Measurements from ENCODE around the gene CRIP1.

The CRIP1 gene

GRCh38 chr14:105484997-105485393 is 1.7 kb upstream of the CRIP1 start:
- no peak for TF ChIP-seq CTCF (IDR thresholded peaks at IDR 0.05; ENCODE audit: low read depth, low read length)
- no peak for DNase-seq (ENCODE audit: low read depth, low spot score)
- in situ Hi-C loops (cut with HindIII; ENCODE audit: low sequenced_read_pairs): no loop called here
- H3K4me3 ChIP-seq (ENCODE audit: low read depth, low read length): no peak overlapping the region

GRCh38 chr14:105485739-105486162 is 935 bp upstream of the CRIP1 start:
- no peak for DNase-seq (ENCODE audit: low read depth, low spot score)
- in situ Hi-C loops (cut with HindIII; ENCODE audit: low sequenced_read_pairs): no loop called here
- TF ChIP-seq CTCF (IDR thresholded peaks at IDR 0.05; ENCODE audit: low read depth, low read length): peak; percentile 50

GRCh38 chr14:105486974-105487448 is 325 bp downstream of the CRIP1 start:
- in situ Hi-C loops (cut with HindIII; ENCODE audit: low sequenced_read_pairs): no loop called here
- DNase-seq (ENCODE audit: low read depth, low spot score): no peak
- H3K4me3 ChIP-seq (ENCODE audit: low read depth, low read length): no peak overlapping the region
- TF ChIP-seq CTCF (IDR thresholded peaks at IDR 0.05; ENCODE audit: low read depth, low read length): no peak

More at GRCh38 chr14:105485739-105486162, 935 bp upstream of the CRIP1 start:
- H3K4me3 ChIP-seq (ENCODE audit: low read depth, low read length): no peak overlapping the region

GRCh38 chr14:105487449-105487985 is 831 bp downstream of the CRIP1 start:
- H3K4me3 ChIP-seq (ENCODE audit: low read depth, low read length): no peak overlapping the region
- TF ChIP-seq CTCF (IDR thresholded peaks at IDR 0.05; ENCODE audit: low read depth, low read length): no peak
- DNase-seq (ENCODE audit: low read depth, low spot score): no peak
- in situ Hi-C loops (cut with HindIII; ENCODE audit: low sequenced_read_pairs): no loop called here

- in situ Hi-C loops (cut with HindIII; ENCODE audit: low sequenced_read_pairs): no loop called here
- H3K4me3 ChIP-seq (ENCODE audit: low read depth, low read length): no peak overlapping the region
- no peak for TF ChIP-seq CTCF (IDR thresholded peaks at IDR 0.05; ENCODE audit: low read depth, low read length)
- DNase-seq (ENCODE audit: low read depth, low spot score): no peak
These were observed 1.5 kb downstream of the CRIP1 start for GRCh38 chr14:105487986-105488777.

- in situ Hi-C loops (cut with HindIII; ENCODE audit: low sequenced_read_pairs): no loop called here
- no peak overlapping the region for H3K4me3 ChIP-seq (ENCODE audit: low read depth, low read length)
These were observed 2.3 kb downstream of the CRIP1 start for GRCh38 chr14:105488781-105489541.

More at GRCh38 chr14:105488781-105489541, 2.3 kb downstream of the CRIP1 start:
- TF ChIP-seq CTCF (IDR thresholded peaks at IDR 0.05; ENCODE audit: low read depth, low read length): no peak
- no peak for DNase-seq (ENCODE audit: low read depth, low spot score)
